ENCODE data around the gene PNKP. TPM values are rescaled to one million over a fixed set of nuclear protein-coding genes. Genes with fewer than 3 reads are reported as not detected.

PNKP gene
- total RNA-seq, 1 donor = 42.3 TPM

DNA sequence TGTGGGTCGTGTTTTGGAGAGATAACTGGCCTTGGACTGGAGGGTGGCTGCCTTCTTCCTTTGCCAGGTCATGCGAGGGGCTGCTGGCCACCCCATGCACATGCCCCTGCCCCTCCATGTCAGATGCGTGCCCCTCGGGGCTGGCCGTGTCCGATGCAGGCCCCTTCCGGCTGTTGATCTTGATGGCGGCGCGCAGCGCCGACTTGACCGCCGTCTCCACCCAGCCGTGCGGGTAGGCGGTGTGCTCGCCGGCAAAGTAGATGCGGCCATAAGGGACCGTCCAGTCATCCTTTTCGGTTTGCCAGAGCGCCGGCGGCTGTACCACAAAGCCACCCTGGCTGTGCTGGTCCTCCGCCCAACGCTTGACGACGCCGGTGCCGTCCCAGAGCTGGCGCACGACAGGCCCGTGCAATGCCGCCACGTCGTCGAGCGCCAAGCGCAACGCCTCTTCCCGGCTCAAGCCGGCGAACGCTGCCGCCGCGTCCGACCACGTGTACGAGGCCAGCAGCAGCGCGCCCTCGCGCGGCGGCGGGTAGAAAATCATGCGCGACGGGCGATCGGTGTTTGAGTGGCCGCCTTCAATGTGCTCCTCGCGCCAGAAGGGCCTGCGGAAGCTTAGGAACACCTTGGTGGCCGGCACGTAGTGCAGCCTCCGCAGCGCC, 22.4 kb upstream of the PNKP start:
- TF ChIP-seq, protein P1, sequence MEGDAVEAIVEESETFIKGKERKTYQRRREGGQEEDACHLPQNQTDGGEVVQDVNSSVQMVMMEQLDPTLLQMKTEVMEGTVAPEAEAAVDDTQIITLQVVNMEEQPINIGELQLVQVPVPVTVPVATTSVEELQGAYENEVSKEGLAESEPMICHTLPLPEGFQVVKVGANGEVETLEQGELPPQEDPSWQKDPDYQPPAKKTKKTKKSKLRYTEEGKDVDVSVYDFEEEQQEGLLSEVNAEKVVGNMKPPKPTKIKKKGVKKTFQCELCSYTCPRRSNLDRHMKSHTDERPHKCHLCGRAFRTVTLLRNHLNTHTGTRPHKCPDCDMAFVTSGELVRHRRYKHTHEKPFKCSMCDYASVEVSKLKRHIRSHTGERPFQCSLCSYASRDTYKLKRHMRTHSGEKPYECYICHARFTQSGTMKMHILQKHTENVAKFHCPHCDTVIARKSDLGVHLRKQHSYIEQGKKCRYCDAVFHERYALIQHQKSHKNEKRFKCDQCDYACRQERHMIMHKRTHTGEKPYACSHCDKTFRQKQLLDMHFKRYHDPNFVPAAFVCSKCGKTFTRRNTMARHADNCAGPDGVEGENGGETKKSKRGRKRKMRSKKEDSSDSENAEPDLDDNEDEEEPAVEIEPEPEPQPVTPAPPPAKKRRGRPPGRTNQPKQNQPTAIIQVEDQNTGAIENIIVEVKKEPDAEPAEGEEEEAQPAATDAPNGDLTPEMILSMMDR (IDR thresholded peaks at IDR 0.05; ENCODE audit: insufficient read depth, low read length) = peak; percentile 64
- peak overlapping the region; percentile 28 for H3K4me3 ChIP-seq (ENCODE audit: low read depth, low read length)

DNA sequence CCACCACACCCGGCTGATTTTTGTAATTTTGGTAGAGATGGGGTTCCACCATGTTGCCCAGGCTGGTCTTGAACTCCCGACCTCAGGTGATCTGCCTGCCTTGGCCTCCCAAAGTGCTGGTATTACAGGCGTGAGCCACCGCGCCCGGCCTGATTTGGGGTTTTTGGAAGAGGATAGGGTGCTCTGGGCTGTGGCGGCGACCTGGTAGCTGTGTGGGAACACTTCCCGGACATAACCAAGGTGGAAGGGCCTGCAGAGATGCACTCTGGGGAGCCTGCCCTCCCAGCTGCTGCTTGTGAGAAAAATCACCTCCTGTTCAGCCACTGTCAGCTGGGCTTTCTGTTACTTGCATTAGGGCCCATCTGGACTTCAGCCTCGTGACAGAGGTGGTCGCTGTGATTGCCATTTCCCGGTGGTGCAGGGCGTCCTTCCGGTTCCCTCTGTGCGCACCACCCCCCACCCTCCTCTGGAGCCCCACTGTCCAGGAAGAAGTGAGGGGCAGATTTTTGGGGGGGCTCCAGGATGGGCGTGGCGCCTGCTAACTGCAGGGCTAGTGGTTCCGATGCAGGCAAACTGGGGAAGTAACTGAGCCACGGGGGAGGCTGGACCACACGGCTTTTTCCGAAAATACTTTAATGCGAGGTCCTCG, 21.8 kb upstream of the PNKP start:
- TF ChIP-seq, protein P1 (IDR thresholded peaks at IDR 0.05; ENCODE audit: insufficient read depth, low read length) = no peak
- no peak for DNase-seq (ENCODE audit: low read depth)
- no peak overlapping the region for H3K4me3 ChIP-seq (ENCODE audit: low read depth, low read length)

More for the DNA sequence above, 22.4 kb upstream of the PNKP start:
- DNase-seq (ENCODE audit: low read depth) = peak; percentile 63

DNA sequence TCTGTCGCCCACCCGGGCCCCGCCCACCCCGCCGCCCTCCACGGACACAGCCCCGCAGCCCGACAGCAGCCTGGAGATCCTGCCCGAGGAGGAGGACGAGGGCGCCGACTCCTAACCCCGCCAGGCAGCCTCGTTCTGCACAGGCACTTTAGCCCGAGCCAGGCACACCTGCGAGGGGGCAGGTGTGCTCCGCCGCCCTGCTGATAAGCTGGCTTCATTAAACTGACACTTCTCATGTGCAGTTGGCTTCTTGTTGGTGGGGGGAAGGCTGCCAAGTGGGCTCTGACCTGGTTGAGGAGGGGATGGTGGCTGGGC, 21.1 kb upstream of the PNKP start:
- TF ChIP-seq, protein P1 (IDR thresholded peaks at IDR 0.05; ENCODE audit: insufficient read depth, low read length) = no peak
- no peak overlapping the region for H3K4me3 ChIP-seq (ENCODE audit: low read depth, low read length)
- no peak for DNase-seq (ENCODE audit: low read depth)

DNA sequence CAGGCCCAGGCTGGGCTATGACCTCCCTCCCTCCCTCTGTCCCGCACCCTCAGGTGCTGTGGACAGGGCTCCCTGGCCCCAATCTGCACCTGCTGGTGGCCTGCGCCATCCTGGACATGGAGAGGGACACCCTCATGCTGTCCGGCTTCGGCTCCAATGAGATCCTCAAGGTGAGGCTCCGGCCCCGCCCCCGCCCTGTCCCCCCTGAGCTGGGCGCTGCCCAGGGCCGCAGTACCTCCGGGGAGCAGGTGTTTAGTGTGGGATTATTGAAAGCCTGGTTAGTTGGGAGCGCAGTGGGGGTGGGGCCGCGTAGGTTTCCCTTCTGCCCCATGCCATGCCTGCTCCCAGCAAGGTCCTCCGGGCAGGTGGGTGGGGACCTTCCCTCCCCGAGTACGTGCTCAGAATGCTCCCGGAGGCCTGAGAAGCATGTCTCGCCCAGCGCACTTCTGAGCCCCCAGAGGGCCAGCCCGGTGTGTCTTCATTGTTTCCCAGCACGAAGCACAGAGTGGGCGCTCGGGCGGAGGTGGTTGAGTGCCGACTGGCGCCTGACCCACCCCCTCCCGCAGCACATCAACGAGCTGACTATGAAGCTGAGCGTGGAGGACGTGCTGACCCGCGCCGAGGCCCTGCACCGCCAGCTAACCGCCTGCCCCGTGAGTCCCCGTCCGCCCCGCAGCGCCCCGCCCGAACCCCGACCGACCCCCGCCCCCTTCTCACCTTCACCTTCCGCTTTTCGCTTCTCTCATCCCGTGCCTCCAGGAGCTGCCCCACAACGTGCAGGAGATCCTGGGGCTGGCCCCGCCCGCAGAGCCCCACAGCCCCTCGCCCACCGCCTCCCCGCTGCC, 20.5 kb upstream of the PNKP start:
- no peak overlapping the region for H3K4me3 ChIP-seq (ENCODE audit: low read depth, low read length)
- no peak for DNase-seq (ENCODE audit: low read depth)
- TF ChIP-seq, protein P1 (IDR thresholded peaks at IDR 0.05; ENCODE audit: insufficient read depth, low read length) = no peak

DNA sequence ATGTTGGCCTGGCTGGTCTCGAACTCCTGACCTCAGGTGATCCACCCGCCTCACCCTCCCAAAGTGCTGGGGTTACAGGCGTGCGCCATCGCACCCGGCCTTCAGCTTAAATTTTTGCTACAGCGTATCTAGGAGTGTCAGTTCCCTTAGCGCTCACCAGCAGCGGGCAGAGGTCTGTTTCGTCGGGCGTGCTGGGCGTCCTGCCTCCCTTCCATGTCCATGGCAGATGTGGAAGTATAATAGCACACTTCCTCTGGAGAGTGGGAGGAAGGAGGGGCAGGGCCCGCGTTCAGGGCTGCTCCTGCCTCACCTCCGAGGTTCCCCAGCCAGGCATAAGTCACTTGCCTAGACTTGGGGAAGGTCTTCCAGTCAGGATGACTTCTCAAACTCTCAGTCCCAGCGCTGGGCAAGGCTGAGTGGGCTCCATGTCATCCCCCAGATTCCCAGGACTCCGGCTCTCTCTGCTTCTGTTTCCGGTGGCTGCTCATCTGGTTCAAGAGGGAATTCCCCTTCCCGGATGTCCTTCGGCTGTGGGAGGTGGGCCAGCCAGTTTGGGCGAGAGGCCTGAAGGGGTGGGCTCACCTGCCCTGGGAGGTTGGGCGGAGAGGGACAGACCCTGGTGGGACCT, 19.8 kb upstream of the PNKP start:
- no peak for DNase-seq (ENCODE audit: low read depth)

DNA sequence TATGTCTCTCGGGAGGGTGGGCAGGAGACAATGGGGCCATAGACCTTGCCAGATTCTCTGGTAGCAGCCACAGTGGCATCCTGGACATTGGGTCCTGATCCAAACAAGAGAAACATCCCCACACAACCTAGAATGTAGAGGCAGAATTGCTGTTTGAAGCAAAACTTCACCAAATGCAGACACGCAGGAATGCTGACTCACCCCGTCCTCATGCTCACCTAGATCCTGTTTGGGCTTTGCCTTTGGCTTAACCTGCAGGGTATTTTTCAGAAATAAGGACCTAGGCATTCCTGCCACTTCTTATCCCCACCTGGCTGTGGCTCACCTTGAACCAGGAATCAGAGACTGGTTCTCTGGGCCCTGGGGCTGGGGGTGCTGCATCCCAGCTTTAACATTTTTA, 17.4 kb upstream of the PNKP start:
- H3K4me3 ChIP-seq (ENCODE audit: low read depth, low read length) = no peak overlapping the region
- TF ChIP-seq, protein P1 (IDR thresholded peaks at IDR 0.05; ENCODE audit: insufficient read depth, low read length) = no peak
- DNase-seq (ENCODE audit: low read depth) = no peak

More for the DNA sequence above, 19.8 kb upstream of the PNKP start:
- TF ChIP-seq, protein P1 (IDR thresholded peaks at IDR 0.05; ENCODE audit: insufficient read depth, low read length) = no peak
- no peak overlapping the region for H3K4me3 ChIP-seq (ENCODE audit: low read depth, low read length)
